DMS53 treated with DMSO at 0.1 percent for 48 hours (cell line): ENCODE measurements around the gene CEP295NL.
"Not testable (repeated sequence)": the region's sequence is repeated elsewhere in the genome, so short reads cannot be mapped to it uniquely, and the experiment has no call there.

Experiments used
- DNase-seq: peaks from one replicate; lab custom pipeline; 2025; ENCODE audit not compliant: unreplicated experiment; lab: John Stamatoyannopoulos, UW

The CEP295NL gene

DNA sequence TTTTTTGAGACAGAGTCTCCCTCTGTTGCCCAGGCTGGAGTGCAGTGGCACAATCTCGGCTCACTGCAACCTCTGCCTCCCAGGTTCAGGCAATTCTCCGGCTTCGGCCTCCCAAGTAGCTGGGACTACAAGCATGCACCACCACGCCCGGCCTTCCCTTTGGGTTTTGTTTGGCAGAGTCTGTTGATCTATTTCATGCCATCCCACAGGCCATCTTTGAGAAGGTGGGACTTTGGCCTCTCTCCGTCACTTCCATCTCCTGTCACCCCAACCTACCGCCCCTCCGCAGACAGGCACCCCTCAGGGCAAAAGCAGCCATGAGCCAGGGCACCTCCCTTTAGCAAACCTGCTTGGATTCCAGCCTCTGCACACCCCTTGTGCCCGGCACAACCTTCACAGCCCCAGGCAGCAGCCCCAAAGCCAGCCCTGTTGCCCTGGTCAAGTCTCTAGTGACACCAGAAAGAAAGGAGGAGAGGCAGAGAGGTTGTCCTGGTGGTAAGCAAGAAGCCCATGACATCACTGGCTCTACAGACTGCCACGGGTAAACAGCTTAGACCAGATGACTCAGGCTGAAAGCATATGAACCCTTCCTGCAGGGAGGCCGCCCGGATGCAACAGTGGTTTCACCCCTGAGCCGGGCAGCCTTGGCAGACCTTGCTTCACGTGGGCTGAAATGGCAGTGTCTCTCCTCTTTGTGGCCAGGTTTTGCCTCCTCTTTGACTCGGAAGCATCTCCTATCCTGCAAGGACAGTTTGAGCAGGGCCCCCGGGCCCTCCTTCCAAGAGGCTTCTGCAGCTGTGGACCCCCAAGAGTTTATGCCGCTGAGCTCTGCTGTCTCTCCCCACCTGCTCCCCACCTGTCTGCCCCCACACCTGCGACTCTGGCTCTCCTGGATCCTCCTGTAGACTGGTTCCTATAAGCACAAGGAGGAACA lies 30.3 kb upstream of the CEP295NL start:
- DNase-seq = peak; percentile 94

DNA sequence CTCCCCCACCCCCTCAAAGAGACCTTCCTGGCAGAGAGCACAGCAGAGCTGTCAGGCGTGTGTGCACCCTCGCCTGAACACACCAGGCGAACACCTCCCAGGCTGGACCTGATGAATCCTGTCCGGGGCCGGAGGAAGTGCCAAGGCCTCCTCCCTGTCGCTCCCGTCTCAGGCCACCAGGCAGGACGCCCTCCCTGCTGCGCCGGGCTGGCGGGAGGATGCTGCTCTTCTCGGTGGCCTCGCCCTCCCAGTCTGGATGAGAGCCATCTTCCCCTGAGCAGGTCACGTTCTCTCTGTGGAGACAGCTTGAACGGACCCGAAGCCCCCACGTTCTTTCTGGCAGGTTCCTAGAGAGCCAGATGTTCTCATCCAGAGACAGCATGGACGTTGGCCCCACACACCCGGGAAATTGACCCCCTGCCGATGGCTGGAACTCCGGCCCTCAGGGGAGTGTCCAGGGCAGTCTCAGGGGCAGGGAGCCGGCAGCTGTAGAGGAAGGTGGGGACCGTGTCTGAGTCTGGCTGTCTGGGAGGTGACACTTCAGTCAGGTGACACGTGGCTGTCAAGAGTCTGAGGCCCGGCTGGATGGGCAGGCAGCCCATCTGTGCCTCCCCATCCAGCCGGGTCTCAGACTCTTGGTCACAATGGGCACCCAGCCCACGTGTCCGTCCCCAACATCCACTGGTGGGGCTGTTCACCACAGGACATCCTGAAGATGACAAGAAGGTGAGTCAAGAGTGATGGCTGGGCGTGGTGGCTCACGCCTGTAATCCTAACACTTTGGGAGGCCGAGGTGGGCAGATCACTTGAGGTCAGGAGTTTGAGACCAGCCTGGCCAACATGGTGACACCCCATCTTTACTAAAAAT lies 27.1 kb upstream of the CEP295NL start:
- no peak for DNase-seq

DNA sequence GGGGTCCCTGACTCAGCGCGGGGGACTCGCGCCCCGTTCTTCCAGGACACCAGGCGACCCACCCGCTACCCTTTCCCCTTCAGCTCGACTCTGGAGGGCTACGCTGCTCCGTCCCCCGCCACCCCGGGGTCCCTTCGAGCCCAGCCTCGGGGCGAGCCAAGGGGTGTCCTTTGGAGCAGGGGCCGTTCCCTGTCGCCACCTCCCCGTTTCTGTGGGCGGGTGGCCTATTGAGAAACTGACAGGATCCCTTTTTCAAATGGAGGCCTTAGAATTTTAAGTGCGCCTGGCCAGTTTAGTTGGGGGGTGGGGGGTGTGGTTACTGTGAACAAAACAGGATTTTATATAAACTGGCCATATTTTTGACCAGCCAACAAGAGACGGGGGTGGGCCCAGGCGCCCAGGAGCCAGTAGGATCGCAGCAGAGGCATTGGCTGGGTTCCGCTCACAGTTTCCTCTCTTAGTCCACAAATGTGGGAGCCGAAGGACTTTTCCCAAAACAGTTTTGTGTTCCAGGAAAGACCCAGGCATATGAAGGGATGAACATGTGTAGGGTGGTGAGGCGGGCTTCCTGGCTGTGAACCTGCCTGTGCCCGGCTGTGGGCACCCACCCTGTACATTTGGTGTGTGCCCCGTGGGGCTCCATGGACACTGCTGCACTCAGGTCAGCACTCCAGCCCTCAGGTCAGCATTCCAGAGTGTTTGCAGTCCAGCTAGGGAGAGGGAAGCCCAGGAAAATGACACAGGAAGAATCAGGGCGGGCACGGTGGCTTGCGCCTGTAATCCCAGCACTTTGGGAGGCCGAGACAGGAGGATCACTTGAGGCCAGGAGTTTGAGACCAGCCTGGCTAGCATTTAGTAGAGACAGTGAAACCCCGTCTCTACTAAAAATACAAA lies 22.9 kb upstream of the CEP295NL start:
- DNase-seq = no peak

DNA sequence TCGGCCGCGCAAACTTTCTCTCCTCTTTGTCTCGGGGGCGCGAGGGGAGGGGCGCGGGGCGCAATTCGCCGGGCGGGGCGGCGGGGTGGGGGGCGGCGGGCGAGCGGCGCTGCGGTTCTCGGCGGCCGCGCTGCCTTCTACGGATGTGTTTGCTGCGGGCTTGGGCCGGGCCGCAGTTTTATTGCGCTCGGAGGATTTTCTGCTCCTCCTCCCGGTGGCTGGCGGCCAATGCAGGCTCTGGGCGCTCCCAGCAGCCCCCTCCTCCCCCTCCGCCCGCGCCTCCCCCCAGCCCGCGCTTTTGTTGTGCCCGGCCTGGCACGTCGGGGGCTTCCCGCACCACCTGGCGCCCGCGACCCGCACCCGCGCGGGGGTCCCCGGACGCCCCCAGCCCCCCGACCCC lies 22.2 kb upstream of the CEP295NL start, which contains the start of gene TIMP2:
Gene TIMP2 (minus strand): TSS at position 154 of the 400 bp plus-strand sequence. CDS start 299 bp downstream, outside the sequence.
- peak; percentile 64 for DNase-seq

DNA sequence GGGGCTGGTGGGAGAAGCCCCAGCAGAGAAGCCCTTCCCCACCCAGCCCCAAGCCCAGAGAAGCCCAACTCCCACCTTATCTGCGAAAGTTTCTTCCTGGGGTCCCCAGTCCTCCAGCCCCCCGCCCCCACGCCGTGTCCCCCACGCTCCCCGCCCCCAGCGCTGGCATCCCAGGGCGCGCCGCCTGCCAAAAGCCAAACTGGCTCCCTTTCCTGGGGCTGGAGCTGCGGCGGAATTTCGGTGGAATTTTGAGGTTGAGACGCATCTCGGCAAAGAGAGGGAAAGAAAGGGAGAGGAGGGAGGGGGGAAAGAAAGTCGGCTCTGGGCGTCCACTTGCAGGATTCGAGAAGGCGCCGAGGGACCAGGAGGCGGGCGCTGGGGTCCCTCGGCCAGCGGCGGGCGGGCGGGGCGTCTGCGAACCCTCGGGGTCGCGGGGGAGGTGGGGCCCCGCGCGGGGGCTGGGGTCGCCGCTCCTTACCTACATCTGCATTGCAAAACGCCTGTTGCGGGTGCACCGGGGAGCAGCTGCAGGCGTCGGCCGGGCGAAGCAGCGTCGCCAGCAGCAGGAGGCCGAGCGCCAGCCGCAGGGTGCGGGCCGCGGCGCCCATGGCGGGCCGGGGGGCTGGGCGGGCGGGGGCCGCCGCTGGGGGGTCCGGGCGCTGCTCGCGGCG lies 21.6 kb upstream of the CEP295NL start:
- no peak for DNase-seq

DNA sequence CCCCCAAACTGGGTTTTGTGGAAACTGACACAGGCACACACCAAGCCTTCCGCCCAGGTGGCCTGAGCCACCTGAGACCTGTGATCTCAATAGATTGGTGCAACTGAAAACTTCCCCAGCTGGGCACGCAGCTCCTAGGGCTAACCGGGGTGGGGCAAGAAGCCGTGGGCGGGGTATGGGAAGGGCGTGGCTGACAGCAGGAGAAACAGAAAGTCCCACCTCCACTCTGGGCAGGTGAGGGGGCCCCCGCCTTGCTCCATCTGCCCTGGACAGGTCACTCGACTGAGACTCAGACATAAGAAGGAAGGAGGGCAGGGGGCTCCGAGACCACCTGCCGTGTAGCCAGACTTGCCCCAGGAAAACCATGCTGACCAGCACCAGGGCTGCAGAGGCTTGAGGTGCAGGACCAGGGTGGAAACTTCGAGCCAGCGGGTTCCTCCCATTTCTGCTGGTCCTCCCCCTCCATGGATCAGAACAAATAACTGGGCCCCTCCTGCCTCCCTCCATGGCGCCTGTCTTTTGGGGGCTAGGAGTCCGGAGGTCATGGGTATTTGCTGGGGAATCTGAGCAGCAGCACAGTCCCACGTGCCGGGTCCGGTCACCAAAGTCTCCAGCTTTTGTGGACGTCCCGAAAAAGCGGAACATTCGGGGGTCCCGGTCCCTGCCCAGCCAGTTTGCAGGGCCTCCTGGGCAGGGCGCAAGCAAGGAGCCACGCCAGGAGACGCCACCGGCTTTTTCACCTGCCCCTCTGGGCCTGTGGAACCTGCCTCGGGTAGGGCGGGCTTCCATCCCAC lies 20.9 kb upstream of the CEP295NL start:
- DNase-seq = peak; percentile 29

DNA sequence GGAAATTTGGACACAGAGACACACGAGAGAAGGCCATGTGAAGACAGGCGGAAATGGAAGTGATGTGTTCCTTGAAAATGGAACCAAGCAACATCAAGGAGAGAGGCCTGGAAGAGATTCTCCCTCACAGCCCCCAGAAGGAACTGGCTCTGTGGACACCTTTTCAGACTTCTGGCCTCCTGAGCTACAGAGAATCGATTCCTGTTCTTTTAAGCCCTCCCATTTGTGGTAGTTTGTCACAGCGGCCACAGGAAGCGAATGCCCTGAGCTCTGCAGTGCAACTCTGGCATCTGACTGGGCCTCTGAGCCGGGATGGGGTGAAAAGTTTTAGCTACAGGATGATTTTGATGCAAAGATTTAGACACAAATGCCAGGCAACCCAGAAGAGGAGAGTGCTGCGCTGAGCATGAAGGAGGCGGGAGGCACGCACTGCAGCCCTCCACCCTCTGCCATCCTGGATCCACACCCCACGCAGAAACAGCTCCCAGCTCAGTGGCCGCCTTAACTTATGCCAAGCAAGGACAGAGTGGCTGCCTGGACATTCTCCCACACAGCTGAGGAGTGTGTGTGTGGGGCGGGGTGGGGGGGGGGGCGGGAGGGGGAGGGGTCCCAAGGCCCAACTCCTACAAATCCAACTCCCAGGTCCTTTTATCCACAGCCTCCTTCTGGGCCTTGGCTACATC lies 20.0 kb upstream of the CEP295NL start:
- DNase-seq = no peak

DNA sequence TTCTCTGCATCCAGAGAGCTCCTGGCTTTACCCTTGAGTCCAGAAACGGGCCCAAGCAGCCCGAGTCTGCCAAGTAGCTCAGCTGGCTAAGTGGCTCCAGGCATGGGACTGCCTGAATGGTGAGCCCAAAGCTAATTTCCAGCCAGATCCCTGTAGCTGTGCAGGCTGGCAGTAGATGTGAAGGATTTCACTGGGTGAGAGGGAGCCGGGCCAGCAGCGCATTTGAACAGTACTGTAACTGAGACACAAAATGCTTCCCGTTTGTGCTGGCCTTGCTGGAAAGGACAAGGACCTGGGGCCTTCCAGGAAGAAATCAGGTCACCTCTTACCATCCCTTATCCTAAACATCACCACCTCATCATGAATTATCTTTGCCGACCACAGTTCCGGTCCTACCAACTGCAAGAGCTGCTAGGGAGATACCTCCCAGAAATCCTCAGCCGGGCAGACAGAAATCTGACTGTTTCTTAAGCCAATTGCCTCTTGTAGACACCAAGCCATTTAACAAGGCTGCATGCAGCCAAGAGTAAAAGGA lies 18.5 kb upstream of the CEP295NL start:
- no peak for DNase-seq

DNA sequence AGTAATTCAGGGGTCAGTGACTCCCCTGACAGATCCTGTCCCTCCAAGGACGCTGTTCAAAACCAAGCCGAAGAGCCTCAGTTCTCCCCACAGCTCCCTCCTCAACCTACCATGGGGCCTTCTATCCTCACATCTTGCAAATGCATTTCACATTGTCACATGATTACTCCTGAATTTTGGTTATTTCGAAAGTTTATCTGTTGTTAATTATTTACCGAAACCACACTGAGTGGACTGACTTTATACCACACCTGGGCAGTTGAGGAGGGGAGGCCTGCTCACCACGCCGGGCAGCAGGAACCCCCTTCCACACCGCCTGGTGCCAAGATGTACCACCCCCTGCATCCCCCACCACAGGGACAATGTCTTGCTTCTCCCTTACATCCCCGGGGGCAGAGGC lies 17.5 kb upstream of the CEP295NL start:
- DNase-seq = no peak

DNA sequence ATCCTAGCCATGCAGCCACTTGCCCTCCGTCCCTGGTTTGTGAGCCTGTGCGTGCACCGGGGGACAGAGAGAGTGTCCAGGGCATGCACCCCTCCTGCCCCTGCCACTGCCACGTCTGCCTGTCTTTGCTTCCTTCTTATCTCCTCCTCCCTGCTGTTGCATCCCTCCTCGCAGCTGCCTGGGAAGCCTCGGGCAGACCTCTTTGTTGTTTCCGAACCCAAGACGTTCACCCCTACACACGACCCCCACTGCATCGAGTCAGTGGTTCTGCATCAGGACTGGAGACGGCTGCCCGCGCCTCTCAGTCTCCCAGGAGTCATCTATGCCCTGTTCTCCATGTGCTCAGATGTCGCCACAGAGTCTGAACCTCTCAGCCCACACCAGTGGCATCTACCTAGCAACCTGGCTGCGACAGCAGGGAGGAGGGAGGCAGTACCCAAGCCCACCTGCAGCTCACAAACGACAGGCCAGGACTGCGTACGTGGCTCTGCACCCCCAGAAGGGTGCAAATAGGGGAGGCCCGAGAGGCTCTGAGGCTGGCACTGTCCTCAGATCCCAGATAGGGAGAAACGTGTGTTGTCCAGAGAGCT lies 17.0 kb upstream of the CEP295NL start:
- no peak for DNase-seq

DNA sequence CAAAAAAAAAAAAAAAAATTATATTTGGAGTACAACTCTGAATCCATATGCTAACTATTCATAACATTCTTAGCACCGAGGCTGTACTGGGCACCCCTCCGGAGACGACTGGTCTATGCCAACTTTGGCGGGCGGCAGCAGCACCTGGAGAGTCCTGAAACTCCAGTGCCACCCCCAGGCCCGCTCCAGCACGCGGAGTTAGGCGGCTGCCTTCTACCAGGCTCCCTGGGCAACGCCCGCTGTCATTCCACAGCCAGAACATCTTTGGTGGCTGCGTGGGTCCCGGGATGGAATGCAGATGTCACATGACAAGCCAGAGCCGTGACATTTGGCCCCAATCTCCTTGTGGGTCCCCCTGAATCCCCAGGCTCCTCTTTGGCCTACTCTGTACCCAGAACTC lies 16.0 kb upstream of the CEP295NL start:
- no peak for DNase-seq

DNA sequence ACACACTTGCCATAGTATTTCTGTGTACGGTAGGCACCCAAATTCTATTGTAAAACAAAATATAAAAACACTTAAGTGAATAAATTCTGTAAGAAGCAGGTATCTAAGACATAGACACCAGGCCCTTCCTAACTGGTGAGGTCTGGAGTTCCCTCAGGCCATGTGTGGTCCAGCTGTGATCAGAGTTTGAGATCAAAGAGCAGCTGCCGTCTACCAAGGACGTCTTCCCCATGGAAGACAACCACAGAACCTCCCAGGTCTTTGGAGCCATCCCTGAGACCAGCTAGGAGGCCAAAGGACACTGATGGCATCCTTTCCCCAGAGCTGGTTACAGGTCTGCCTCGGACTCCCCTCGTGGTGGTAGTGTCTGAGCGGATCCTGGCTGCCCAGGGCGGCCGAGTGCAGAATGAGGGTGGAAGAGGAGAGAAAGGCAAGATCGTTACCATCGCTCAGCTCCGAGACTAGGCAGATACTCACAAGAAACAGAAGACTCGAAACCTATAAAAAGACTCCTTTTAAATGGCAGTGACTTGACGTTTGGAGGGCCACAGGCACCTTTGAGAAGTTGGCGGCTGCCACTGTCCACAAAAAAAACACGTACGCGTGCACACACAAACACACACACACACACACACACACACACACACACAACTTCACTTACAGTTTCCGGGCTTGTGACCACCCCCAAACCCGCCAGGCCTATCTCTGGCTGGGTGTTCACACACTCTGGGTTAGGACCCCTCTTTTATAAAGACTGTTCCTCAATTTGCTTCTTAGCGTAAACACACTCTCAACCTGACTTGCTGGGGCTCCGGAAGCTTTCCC lies 14.7 kb upstream of the CEP295NL start:
- no peak for DNase-seq

DNA sequence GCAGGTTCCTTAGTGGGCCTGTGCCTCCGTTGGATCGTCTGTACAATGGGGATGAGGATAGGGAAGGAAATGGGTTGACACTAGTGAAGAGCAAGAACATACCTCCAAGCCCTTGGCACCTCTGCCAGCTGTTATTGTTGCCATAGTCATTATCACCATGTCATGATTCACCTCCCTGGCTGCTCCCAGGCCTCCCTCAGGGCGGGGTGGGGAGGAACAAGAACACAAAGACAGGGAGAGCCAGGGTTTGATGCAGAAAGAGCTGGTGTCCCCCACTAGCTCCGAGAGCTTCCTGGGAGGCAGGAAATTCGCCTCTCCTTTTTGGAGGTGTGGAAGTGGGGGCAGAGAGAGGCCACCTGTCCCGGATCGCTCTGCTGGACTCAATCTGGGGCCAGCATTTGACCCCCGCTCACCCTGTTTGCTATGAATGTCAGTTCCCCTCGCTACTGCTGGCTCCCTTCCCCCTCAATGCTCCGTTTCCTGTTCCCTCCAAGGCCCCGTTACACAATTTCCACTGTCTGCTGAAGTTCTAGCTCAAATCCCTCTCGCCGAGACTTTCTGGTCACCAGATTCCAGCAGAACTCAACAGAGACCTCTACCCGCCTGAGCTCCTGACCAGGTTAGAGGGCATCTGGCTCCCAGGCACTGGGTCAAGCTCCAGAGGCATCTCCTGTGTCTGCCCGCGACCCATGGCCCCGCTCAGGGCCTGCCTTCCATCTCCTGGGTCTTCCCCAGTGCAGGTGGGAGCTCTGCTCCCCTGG lies 13.1 kb upstream of the CEP295NL start:
- no peak for DNase-seq

DNA sequence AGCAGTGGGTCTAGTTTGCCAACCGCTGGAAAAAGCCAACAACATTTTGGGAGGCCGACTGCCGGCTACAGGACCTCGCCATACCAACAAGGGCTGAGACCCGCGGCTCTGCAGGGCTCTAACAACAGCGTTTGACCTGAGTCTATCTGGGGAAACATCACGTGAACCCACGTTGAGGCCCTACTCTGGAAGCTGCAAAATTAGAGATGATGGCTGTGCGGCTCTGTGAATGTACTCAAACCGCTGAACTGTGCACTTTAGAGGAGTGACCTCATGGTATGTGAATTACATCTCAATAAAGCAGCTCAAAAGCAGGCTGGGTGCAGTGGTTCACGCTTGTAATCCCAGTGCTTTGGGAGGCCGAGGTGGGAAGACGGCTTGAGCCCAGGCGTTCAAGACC lies 10.1 kb upstream of the CEP295NL start:
- no peak for DNase-seq

DNA sequence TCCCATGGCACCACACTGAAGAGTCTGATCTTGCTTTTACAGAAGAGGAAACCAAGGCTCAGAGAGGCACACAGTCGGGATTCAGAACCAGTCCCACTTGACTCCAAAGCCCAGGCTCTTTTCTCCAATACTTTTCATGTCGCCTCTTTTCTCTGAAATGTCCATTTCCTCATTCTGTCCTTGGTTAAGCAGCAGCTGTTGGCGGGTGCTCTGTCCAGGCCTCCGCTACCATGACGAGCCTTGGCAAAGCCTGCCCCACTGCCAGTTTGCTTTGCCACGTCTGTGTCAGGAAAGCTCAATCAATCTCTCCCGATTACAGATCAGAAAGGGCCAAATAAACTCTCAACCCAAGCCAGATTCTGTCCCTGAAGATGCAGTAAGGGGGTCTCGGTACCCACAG lies 9.1 kb upstream of the CEP295NL start:
- no peak for DNase-seq

DNA sequence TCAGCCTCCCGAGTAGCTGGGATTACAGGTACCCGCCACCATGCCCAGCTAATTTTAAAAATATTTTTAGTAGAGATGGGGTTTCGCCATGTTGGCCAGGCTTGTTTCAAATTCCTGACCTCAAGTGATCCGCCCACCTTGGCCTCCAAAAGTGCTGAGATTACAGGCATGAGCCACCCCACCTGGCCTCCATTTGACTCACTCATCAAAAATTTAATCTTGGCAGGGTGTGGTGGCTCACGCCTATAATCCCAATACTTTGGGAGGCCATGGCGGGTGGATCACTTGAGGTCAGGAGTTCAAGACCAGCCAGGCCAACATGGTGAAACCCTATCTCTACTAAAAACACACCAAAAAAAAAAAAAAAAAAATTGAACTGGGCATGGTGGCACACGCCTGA lies 8.5 kb upstream of the CEP295NL start:
- DNase-seq = not testable (repeated sequence)
